Germinal center (tissue), 1 donor: ENCODE results near the gene SLC17A9.

Experiments
- DNase-seq: peaks from one replicate; pipeline ENCODE4 v3.0.0; 2012; ENCODE audit warnings: mixed read lengths, low spot score

SLC17A9 gene

DNA sequence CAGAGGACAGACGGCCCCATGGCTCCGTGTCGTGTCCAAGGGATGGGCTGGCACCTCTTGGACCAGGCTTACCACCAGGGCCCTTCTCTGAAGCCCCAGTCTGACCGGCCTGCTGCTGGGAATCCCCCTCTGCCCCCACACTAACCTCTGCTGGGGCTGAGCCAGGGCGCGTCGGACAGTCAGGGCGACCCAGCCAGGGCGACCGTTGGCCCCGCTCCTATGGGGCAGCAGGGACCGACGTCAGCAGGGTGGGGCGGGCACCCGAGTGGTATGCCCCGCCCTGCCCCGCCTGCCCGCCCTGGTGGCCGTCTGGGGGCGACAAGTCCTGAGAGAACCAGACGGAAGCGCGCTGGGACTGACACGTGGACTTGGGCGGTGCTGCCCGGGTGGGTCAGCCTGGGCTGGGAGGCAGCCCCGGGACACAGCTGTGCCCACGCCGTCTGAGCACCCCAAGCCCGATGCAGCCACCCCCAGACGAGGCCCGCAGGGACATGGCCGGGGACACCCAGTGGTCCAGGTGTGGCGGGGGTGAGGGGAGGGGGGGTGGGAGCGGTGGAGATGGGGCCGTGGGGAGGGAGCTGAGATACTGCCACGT, at the start of gene SLC17A9:
TSS of gene SLC17A9 (plus strand) at position 337 of the 595 bp plus-strand sequence. CDS start at position 459, 122 bp downstream.
- DNase-seq: peak; percentile 83

DNA sequence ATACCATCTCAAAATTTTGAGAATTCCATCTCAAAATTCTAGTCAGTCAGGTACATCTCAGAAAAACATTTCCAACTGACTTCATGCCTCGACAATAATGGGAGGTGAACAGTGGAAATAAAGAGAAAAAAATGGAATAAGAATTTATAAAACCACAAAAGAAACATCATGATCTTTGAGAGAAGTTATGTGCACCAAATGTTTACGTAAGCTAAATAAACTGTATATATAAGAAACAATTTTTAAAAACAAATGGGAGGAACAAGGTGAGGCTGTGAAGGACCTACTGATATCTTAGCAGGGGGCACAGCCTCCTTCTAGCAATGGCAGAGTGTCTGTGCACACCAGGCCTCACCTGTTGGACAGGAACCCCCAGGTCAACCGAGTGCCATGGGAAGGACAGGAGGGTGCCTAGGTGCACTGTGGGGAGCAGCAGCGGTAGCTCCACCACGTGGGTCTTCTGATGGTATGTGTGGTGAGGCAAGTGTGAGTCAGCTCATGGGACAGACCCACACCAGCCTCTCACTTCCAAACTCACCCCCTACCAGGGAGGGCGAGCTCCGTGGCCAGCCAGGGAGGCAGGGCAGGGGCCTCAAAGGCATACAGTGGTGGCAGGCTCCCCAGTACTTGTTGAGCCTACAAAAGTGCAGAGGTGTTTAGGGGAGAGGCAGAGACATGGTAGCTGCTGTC, 49.4 kb upstream of the SLC17A9 start:
- no peak for DNase-seq

GRCh38 chr20:62905536-62906117, 46.9 kb upstream of the SLC17A9 start:
- no peak for DNase-seq

GRCh38 chr20:62906209-62906608, 46.3 kb upstream of the SLC17A9 start:
- DNase-seq: no peak

DNA sequence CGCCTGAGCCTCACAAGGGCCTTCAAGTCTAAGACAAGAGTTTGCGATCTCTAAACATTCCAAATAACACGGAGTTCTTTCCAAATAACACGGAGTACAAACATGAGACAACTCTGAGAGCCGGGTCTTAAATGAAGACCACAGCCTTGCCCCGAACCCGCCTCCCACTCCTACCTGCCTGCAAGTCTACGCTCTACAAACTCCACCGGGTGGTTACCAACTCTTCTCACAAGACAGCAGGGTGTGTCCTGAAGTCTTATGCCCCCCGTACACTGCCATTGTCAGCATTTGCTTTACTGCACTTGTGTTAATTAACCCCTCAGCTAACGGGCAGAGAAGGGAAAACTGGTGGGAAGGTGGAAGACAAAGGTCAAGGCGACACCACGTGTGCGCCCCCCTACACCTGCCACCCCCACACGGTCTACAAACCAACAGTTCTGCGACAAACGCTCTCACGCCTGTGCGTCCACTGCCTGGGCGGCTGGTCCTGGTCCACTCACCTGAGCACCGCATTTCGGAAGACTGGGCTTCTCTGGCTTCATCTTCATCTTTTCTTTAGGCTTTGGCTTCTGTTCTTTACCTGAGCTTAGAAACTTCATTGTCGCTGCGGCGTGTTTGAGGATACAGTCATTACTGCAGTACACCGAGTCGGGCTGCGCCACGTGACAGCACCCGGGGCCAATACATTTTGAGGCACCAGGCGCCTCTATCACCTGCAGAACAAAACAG, 45.7 kb upstream of the SLC17A9 start:
- DNase-seq: no peak

DNA sequence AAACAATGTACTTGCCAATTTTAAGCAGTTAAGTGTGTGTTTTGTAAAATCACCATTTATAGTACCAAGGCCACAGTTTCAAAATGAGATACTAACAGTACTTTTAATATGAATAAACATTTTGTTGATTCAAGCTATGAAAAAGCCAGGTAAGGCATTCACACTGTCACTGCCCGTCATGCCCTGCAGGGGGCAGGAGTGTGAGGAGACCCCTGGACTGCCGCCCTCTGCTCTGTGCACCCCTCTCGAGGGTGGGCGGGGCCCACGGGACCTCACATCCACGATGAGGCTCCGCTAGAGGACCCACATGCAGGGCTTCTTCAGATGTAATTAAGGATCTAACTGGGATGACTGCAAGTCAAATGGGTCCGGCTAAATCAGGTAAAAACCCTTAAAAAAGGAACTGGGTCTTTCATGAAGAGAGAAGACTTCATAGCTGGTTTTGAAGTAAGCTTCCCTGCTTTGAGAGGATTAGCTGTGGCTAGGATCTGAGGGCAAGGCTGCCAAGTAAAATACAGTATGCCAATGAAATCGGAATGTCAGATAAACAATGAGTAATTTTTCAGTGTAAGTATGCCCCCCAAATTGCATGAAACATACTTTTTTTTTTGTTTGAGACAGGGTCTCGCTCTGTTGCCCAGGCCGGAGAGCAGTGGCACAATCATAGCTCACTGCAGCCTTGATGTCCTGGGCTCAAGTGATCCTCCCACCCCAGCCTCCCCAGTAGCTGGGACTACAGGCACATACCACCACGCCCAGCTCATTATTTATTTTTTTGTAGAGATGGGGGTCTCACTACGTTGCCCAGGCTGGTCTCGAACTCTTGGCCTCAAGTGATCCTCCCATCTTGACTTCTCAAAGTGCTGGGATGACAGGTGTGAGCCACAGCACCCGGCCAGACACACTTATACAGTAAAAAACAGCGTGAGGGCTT, 44.9 kb upstream of the SLC17A9 start:
- peak; percentile 57 for DNase-seq

GRCh38 chr20:62908971-62909791, 43.3 kb upstream of the SLC17A9 start:
- DNase-seq: no peak

- DNase-seq: no peak
These were observed 42.2 kb upstream of the SLC17A9 start for GRCh38 chr20:62910217-62910766.

DNA sequence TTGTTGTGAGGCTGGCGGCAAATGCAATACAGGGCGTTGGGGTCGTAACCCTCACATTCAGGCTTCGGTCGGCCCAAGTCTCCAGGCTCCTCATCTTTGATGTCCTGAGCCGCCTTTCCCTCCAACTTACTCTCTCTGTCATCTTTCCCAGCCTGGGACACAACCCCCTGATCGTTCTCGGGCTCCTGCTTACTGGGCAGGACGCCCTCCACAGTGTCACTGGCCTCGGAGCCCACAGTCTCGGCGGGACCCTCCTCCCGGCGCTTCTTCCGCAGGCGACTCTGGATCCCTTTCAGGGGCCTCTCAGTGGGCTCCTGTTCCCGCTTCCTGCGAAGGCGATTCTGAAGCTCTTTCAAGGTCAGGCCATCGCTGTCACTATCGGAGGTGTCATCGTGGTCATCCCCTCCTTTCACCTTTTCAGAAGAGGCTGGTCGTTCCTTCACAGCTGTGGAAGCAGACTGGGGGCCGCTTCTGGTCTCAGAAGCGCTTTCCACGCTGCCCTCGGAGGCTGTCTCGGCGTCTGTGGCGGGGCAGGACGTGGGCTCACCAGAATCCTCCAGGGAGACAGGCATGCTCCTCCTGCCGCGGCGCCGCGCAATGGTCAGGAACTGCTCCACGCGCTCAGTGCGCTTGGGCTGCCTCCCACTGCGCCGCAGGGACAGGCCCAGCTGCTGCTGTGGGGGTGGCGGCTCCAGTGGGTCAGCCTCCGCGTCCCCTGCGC, 41.6 kb upstream of the SLC17A9 start:
- no peak for DNase-seq

DNA sequence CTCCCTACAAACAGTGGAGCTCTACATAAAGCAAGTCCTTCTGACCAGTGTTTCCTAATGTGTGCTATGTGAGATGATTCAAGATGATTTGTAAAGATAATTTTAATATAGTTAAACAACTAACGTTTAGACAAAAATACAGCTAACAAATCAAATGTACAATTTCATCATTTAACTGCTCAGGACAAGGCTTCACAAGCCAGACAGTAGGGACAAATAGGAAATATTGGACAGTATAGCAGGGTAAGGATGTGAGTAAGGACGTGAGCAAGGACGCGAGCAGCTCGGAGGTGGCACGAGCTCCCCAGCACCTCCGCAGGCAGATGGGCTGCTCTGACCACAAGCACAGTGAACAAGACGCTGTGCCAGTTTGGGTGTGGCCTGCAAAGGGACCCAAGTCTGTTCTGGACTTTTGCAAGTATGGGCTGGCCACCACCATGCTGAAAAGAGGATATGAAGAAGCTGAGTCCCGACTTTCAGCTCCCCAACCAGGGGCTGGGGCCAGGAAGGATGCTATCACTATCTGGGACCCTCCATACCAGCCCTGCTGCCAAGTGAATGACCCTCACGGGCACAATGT, 40.7 kb upstream of the SLC17A9 start:
- no peak for DNase-seq

- DNase-seq: no peak
These were observed 39.4 kb upstream of the SLC17A9 start for GRCh38 chr20:62913043-62913630.

- DNase-seq: no peak
These were observed 38.1 kb upstream of the SLC17A9 start for GRCh38 chr20:62914436-62914835.

DNA sequence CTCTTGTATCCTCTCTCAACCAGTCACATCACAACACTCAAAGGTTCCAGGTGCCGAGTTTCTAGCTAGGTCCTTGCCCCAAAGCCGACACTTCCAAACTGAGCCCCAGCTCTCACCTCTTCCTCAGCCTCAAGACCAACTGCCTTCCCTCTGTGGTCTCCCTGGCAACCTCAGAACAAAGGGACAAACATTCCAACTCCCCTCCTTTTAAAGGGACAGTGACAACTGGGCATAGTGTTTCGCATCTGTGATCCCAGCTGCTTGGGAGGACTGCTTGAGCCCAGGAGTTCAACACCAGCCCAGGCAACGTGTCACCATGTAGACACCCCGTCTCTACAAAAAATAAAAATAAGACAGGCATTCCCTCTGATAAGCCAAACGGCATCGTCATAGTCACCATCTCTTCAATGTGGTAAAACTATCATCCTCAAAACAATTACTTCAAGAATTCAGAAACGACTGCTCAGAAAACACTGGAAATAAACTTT, 37.5 kb upstream of the SLC17A9 start:
- DNase-seq: no peak

DNA sequence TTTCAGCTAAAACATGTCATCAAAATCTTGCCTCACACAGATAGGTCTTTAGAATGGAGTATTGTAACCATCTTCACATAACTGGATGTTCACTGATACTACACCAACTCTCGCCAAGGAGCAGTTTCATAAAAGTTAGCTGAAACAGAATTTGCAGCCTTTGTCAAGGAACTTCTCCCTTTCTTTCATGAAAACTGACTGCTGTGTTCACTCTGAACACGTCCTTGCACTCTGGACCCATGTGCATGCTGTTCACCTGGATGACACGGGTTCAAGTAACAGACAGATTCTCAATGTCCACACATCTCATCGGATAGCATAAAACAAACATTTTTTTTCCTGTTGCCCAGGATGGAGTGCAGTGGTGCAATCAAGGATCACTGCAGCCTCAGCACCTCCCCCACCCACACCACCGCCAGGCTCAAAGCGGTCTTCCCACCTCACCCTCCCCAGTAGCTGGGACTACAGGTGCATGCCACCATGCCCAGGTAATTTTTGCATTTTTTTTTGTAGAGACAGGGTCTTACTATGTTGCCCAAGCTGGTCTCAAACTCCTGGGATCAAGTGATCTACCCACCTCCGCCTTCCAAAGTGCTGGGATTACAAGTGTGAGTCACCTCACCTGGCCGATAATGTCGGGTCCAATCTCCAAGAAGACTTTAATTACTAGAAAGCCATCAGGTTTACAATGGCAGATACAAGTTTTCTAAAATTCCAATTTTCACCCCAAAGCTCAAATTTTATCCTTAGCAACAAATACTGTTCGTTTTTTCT, 35.6 kb upstream of the SLC17A9 start:
- DNase-seq: no peak

- DNase-seq: no peak
These were observed 34.8 kb upstream of the SLC17A9 start for GRCh38 chr20:62917720-62918119.

DNA sequence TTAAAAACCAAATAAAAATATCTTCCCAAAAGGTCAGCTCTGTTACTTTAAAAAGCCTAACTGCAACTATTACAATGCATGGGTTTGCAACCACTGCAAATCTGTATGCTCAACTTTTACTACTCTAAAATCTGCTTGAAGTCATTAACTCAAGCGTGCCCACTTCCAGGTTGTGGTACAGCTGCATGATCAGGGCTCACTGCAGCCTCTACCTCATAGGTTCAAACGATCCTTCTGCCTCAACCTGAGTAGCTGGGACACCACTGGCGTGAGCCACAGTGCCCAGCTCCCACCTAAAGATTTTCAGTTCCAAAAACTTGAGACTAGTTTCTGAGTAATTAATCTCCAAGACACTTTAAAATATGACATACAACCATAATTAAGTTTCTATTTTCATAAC, 34.4 kb upstream of the SLC17A9 start:
- no peak for DNase-seq

- DNase-seq: no peak
These were observed 33.7 kb upstream of the SLC17A9 start for GRCh38 chr20:62918831-62919230.

DNA sequence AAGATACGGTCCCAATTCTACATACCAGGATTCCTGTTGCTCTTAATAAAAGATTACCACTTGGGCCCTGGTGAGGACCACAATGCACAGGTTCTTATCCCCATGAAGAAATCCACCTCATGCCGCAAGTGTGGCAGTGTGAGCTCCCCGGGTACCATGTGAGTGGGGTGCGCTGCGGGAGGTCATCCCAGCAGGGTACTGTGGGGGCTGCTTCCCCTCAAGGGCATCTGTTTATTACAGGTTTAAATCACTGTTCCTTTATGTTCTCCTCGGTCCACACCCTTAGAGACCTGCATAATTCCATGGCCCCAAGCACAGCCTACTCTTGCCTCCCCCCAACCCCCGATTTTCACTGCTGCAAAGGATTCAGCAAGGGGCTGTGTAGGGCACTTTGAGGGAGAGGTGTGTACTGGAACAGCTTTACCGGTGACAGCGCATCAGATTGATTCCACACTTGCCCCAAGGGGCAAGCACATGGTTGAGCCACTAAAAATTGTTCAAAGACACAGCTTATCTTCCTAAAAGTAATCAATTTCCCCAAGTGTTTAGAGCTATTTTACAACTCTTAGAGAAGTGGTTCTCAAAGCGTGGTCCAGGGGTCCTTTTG, 32.4 kb upstream of the SLC17A9 start:
- no peak for DNase-seq
